Body of pancreas (tissue), 4 donors: ENCODE results near the gene TNFRSF12A. TPM values are rescaled to one million over a fixed set of nuclear protein-coding genes. Genes with fewer than 3 reads are reported as not detected.
A peak's percentile ranks its signal among the peaks of the same experiment; 100 is the strongest.

Source experiments
- ATAC-seq: fragments of 150-250 bp; one replicate; pipeline ENCODE4 v1.9.1; 2016
- DNase-seq, 4 donors: peaks; one replicate each; pipeline ENCODE4 v3.0.0-alpha.2; 2019
- H3K27ac ChIP-seq, 4 donors: fragments of 200-600 bp; sonication (generic); 1 replicate in 3 of 4; 2 replicates in 1 of 4; pipeline versions ENCODE4 v1.5.1 to v1.6.1; 2016 to 2019; ENCODE audit warnings: mild to moderate bottlenecking in 1 of 4, mixed read lengths in 1 of 4, moderate library complexity in 1 of 4
- H3K27me3 ChIP-seq, 2 donors: fragments of 200-600 bp; sonication (generic); one replicate each; pipeline ENCODE4 v1.6.0; 2016; ENCODE audit warnings: mild to moderate bottlenecking in 1 of 2
- H3K36me3 ChIP-seq, 2 donors: fragments of 200-600 bp; sonication (generic); replicated peaks in 1 of 2; 2 replicates each; pipeline ENCODE4 v1.5.1; 2016; ENCODE audit warnings: low read depth in 2 of 2; ENCODE audit not compliant: insufficient read depth in 1 of 2
- H3K4me1 ChIP-seq: fragments of 200-600 bp; sonication (generic); one replicate; pipeline ENCODE4 v1.6.0; 2016
- H3K4me3 ChIP-seq, 2 donors: fragments of 200-600 bp; sonication (generic); 1 replicate in 1 of 2; 2 replicates in 1 of 2; pipeline ENCODE4 v1.5.1; 2016 to 2019
- H3K9me3 ChIP-seq, 3 donors: fragments of 200-600 bp; sonication (generic); 1 replicate in 2 of 3; 2 replicates in 1 of 3; pipeline ENCODE4 v1.5.1; 2016
- CTCF ChIP-seq, 7 experiments: fragments of 450-650 bp in 4 of 7; fragments of 200-600 bp in 3 of 7; sonication (generic) in 3 of 7; IDR thresholded peaks; one replicate each; pipeline ENCODE4 v1.5.1; 2016 to 2019; ENCODE audit warnings: antibody characterized with exemption in 7 of 7
- POLR2A ChIP-seq, 3 donors: fragments of 450-650 bp; IDR thresholded peaks; one replicate each; pipeline ENCODE4 v1.6.1; 2016; ENCODE audit warnings: antibody characterized with exemption in 3 of 3, mild to moderate bottlenecking in 2 of 3
- WGBS, 2 donors: methylation state at CpG; one replicate each; pipeline ENCODE4 v1.1.5; 2017; 5-methylcytosine and 5-hydroxymethylcytosine counted together
- intact Hi-C: fragments of 100-400 bp; cut with DNase I; formaldehyde crosslinking; loops from one replicate; pipeline ENCODE4 v1.15.1; 2023
- total RNA-seq, 2 donors: library from RNA; depleted of rRNA; stranded (reverse); fragments of >200 nt; gene quantifications; one replicate each; pipeline ENCODE4 v1.1.0, GENCODE V29; 2016

Gene TNFRSF12A
- total RNA-seq, 2 donors from 2014 or later: 132 to 229 TPM

- DNase-seq: peak in 2 of 4 donors; percentile 39 to 46
- Histone ChIP-seq H3K36me3 (no peaks in the 10 kb centered on the region), H3K27me3 (no peaks in the 10 kb centered on the region), H3K4me1 (peaks cover 47% of the 10 kb centered on the region), H3K9me3 (no peaks in the 10 kb centered on the region), H3K4me3 (no peak overlapping the region), H3K27ac (peak overlapping the region; percentile 91 to 96 (median 94))
- TF ChIP-seq POLR2A (IDR thresholded peaks at IDR 0.05) (no peak), CTCF (IDR thresholded peaks at IDR 0.05) (no peak)
- ATAC-seq: peak; percentile 12
- 0 to 1% methylated on average over 3 to 37 of the region's 67 CpGs for WGBS, 2 donors
- intact Hi-C loops: no loop called here
Measured at GRCh38 chr16:3004319-3004718, 15.8 kb upstream of the TNFRSF12A start.

GRCh38 chr16:3004781-3005284 lies 15.3 kb upstream of the TNFRSF12A start:
- no peak for TF ChIP-seq CTCF (IDR thresholded peaks at IDR 0.05)
- TF ChIP-seq POLR2A (IDR thresholded peaks at IDR 0.05): peak; percentile 38 to 85 (median 83)
- DNase-seq (peak; percentile 79 to 85 (median 82)), ATAC-seq (peak; percentile 8)
- Histone ChIP-seq H3K27me3 (no peaks in the 10 kb centered on the region), H3K4me1 (peaks cover 52% of the 10 kb centered on the region), H3K27ac (peak overlapping the region; percentile 68 to 94 (median 92)), H3K9me3 (no peaks in the 10 kb centered on the region), H3K36me3 (no peaks in the 10 kb centered on the region), H3K4me3 (peak overlapping the region in 1 of 2 donors; percentile 6)
- WGBS, 2 donors: 0 to 4% methylated on average over 20 to 25 of the region's 25 CpGs
- intact Hi-C loops: no loop called here

DNA sequence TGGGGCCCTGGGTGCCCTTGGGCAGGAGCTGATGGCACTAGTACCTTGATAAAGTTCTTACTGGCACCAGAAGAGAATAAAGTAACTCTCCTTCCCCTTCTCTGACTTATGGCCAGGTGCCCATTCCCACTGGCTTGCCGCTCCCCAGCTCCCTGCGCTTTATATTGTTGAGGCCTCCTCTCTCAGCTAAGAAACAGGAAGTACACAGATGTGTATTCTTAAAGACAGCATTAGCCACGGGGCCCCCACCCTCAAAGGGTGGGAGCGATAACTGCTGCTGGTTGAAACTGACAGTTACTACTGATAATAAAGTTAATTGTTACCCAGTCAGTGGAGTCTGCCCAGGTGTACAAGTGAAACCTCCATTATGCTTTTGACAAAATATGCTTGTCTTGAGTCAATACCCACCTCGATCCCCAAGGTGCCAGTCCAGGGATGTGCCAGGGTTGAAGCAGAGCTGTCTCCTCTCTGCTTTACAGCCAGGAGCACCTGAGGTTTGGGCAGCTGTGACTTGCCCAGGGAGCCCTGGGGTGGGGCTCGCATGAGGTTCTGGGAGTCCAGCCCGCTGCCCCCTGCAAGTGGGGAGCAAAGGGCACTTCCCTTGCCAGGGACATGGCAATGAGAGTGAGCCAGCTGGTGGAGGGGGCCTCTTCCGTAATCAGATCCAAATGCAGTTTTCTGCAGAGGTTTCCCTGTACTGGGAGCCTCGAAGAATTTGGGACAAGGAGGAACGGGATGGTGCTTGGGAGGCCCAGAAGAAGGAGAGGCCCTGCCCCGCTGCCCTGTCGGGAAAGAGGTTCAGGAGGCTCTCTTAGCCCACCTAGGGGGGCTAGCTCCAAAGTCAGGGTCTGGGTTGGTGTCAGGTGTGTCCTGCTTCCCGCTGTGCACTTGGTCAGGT lies 12.9 kb upstream of the TNFRSF12A start:
- WGBS, 2 donors: 16 to 20% methylated on average over 10 to 13 of the region's 13 CpGs
- no peaks in the 10 kb centered on the region for H3K27me3 ChIP-seq
- peaks cover 75% of the 10 kb centered on the region for H3K4me1 ChIP-seq
- no peak overlapping the region for H3K4me3 ChIP-seq
- H3K27ac ChIP-seq: peak overlapping the region; percentile 88 to 94 (median 92)
- TF ChIP-seq POLR2A (IDR thresholded peaks at IDR 0.05) (peak in 2 of 3 donors; percentile 39 to 49), CTCF (IDR thresholded peaks at IDR 0.05) (no peak)
- intact Hi-C loops: no loop called here
- no peaks in the 10 kb centered on the region for H3K9me3 ChIP-seq
- DNase-seq (peak; percentile 75 to 85 (median 80)), ATAC-seq (peak; percentile 25)
- no peaks in the 10 kb centered on the region for H3K36me3 ChIP-seq

DNA sequence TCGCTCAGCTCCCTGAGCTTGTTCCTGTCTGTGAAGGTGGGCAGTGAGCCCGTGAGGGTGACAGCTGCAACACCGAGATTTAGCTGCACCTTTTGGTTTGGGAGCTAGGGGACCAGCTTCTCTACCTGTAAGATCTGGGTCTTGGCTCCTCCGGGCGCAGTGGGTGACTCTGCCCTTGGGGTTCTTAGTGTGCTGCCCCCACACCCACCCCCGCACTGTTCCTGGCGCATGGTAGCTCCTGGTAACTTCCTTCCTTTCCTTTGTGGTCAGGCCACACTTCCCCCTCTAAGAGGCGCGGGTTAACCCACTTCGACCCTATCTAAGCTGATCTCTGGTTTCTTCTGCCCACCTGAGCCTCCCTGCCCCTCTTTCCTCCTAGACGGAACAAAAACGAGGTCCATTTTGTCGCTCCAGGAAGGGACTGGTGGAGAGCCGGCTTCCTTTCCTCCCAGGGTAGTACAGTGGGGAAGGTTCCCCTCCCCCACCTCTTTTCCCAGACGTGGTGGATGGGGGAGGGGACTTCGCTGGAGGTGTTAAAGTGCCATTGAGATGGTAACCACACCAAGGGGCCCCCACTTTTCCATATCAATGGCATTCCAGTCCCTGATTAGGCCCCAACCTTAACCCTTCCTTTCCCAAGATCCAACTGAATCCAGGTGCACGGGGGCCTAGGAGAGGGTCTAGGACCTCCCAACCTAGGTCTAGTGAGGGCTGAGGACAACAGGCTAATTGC lies 12.0 kb upstream of the TNFRSF12A start:
- TF ChIP-seq CTCF (IDR thresholded peaks at IDR 0.05): no peak
- no peak for TF ChIP-seq POLR2A (IDR thresholded peaks at IDR 0.05)
- peak overlapping the region; percentile 88 to 94 (median 92) for H3K27ac ChIP-seq
- H3K27me3 ChIP-seq: no peaks in the 10 kb centered on the region
- WGBS, 2 donors: 33 to 51% methylated on average over 10 to 17 of the region's 17 CpGs
- H3K4me1 ChIP-seq: peaks cover 80% of the 10 kb centered on the region
- H3K36me3 ChIP-seq: no peaks in the 10 kb centered on the region
- intact Hi-C loops: no loop called here
- no peak for ATAC-seq
- H3K4me3 ChIP-seq: no peak overlapping the region
- no peaks in the 10 kb centered on the region for H3K9me3 ChIP-seq
- DNase-seq: peak; percentile 34 to 59 (median 46)
